ENCODE measurements around the gene KCNF1.

Gene KCNF1

GRCh38 chr2:10883066-10883465 lies 28.7 kb upstream of the KCNF1 start:
- DNase-seq = no peak
- Mint-ChIP-seq H3K9me3 (no peaks in the 10 kb centered on the region), H3K27ac (peak overlapping the region; percentile 42), H3K4me3 (no peak overlapping the region), H3K4me1 (peaks cover 18% of the 10 kb centered on the region), H3K27me3 (ENCODE audit: low read depth, poor library complexity) (peaks cover 24% of the 10 kb centered on the region), H3K36me3 (ENCODE audit: low read depth) (no peaks in the 10 kb centered on the region)
- no peak for TF ChIP-seq CTCF (IDR thresholded peaks at IDR 0.05)

GRCh38 chr2:10883801-10884478 lies 27.8 kb upstream of the KCNF1 start:
- H3K27ac Mint-ChIP-seq = no peak overlapping the region
- TF ChIP-seq CTCF (IDR thresholded peaks at IDR 0.05) = no peak
- DNase-seq = no peak
- no peaks in the 10 kb centered on the region for H3K36me3 Mint-ChIP-seq (ENCODE audit: low read depth)
- H3K27me3 Mint-ChIP-seq (ENCODE audit: low read depth, poor library complexity) = peaks cover 22% of the 10 kb centered on the region
- H3K4me1 Mint-ChIP-seq = peaks cover 18% of the 10 kb centered on the region
- no peak overlapping the region for H3K4me3 Mint-ChIP-seq
- no peaks in the 10 kb centered on the region for H3K9me3 Mint-ChIP-seq

- Mint-ChIP-seq H3K4me3 (no peak overlapping the region), H3K9me3 (no peaks in the 10 kb centered on the region), H3K36me3 (ENCODE audit: low read depth) (no peaks in the 10 kb centered on the region), H3K4me1 (peaks cover 18% of the 10 kb centered on the region), H3K27me3 (ENCODE audit: low read depth, poor library complexity) (peaks cover 26% of the 10 kb centered on the region), H3K27ac (no peak overlapping the region)
- DNase-seq = no peak
- no peak for TF ChIP-seq CTCF (IDR thresholded peaks at IDR 0.05)
Measured at GRCh38 chr2:10884574-10884975, 27.2 kb upstream of the KCNF1 start.

- no peak overlapping the region for H3K27ac Mint-ChIP-seq
- no peak for TF ChIP-seq CTCF (IDR thresholded peaks at IDR 0.05)
- no peaks in the 10 kb centered on the region for H3K9me3 Mint-ChIP-seq
- peaks cover 29% of the 10 kb centered on the region for H3K27me3 Mint-ChIP-seq (ENCODE audit: low read depth, poor library complexity)
- H3K36me3 Mint-ChIP-seq (ENCODE audit: low read depth) = no peaks in the 10 kb centered on the region
- H3K4me3 Mint-ChIP-seq = no peak overlapping the region
- no peak for DNase-seq
- peaks cover 18% of the 10 kb centered on the region for H3K4me1 Mint-ChIP-seq
Measured at GRCh38 chr2:10885094-10885860, 26.5 kb upstream of the KCNF1 start.

GRCh38 chr2:10887476-10887875 lies 24.3 kb upstream of the KCNF1 start:
- no peak overlapping the region for H3K4me3 Mint-ChIP-seq
- H3K27me3 Mint-ChIP-seq (ENCODE audit: low read depth, poor library complexity) = peaks cover 45% of the 10 kb centered on the region
- no peak for TF ChIP-seq CTCF (IDR thresholded peaks at IDR 0.05)
- H3K4me1 Mint-ChIP-seq = peaks cover 18% of the 10 kb centered on the region
- no peak for DNase-seq
- H3K27ac Mint-ChIP-seq = no peak overlapping the region
- no peaks in the 10 kb centered on the region for H3K9me3 Mint-ChIP-seq
- no peaks in the 10 kb centered on the region for H3K36me3 Mint-ChIP-seq (ENCODE audit: low read depth)

All from nephron progenitor cell (in vitro differentiated cells).